Fibroblast of skin of abdomen (primary cell): ENCODE data around the gene PGM5.

Experiments
- DNase-seq: peaks from one replicate; pipeline ENCODE4 v3.0.0-alpha.2; 2013

The PGM5 gene

GRCh38 chr9:68497629-68498028 lies 141.2 kb downstream of the PGM5 start:
- DNase-seq = no peak

GRCh38 chr9:68498816-68499215 lies 142.4 kb downstream of the PGM5 start:
- no peak for DNase-seq

- peak; percentile 40 for DNase-seq
Observed at GRCh38 chr9:68500457-68501381, 144.3 kb downstream of the PGM5 start.

GRCh38 chr9:68502279-68502678 lies 145.9 kb downstream of the PGM5 start:
- DNase-seq = no peak

- no peak for DNase-seq
Observed at GRCh38 chr9:68505681-68506409, 149.4 kb downstream of the PGM5 start.

GRCh38 chr9:68506551-68506950 lies 150.1 kb downstream of the PGM5 start:
- DNase-seq = no peak

GRCh38 chr9:68507130-68507805 lies 150.9 kb downstream of the PGM5 start:
- peak; percentile 17 for DNase-seq

- DNase-seq = no peak
Observed at GRCh38 chr9:68507806-68508145, 151.4 kb downstream of the PGM5 start.

GRCh38 chr9:68508547-68508946 lies 152.1 kb downstream of the PGM5 start:
- no peak for DNase-seq

- no peak for DNase-seq
Observed at GRCh38 chr9:68509689-68510088, 153.3 kb downstream of the PGM5 start.

- no peak for DNase-seq
Observed at GRCh38 chr9:68513385-68513784, 157.0 kb downstream of the PGM5 start.

- no peak for DNase-seq
Observed at GRCh38 chr9:68513981-68514380, 157.6 kb downstream of the PGM5 start.

GRCh38 chr9:68515326-68516017 lies 159.1 kb downstream of the PGM5 start:
- peak; percentile 38 for DNase-seq

GRCh38 chr9:68522131-68522530 lies 165.7 kb downstream of the PGM5 start:
- no peak for DNase-seq

GRCh38 chr9:68522954-68523353 lies 166.5 kb downstream of the PGM5 start:
- no peak for DNase-seq

GRCh38 chr9:68523367-68523936 lies 167.0 kb downstream of the PGM5 start:
- no peak for DNase-seq

GRCh38 chr9:68530618-68531017 lies 174.2 kb downstream of the PGM5 start:
- no peak for DNase-seq

- DNase-seq = no peak
Observed at GRCh38 chr9:68532131-68532530, 175.7 kb downstream of the PGM5 start.

GRCh38 chr9:68533678-68534077 lies 177.3 kb downstream of the PGM5 start:
- DNase-seq = no peak

- DNase-seq = no peak
Observed at GRCh38 chr9:68536876-68537615, 180.6 kb downstream of the PGM5 start.

- DNase-seq = no peak
Observed at GRCh38 chr9:68537616-68537880, 181.1 kb downstream of the PGM5 start.

- no peak for DNase-seq
Observed at GRCh38 chr9:68538200-68538599, 181.8 kb downstream of the PGM5 start.
